Activated T-cell treated with anti-CD3 and anti-CD28 coated beads for 1 hour (primary cell): ENCODE results near the gene VASH2.
"Not testable (repeated sequence)": the region's sequence is repeated elsewhere in the genome, so short reads cannot be mapped to it uniquely, and the experiment has no call there.

Source experiments
- DNase-seq: peaks from one replicate; pipeline ENCODE4 v3.0.0-alpha.2; 2020; ENCODE audit warnings: low read depth

The VASH2 gene

GRCh38 chr1:212957546-212957945, 7.2 kb downstream of the VASH2 start:
- no peak for DNase-seq

- no peak for DNase-seq
Measured at GRCh38 chr1:212958175-212958574, 7.8 kb downstream of the VASH2 start.

GRCh38 chr1:212959266-212960220, 9.2 kb downstream of the VASH2 start:
- no peak for DNase-seq

GRCh38 chr1:212960932-212961331, 10.6 kb downstream of the VASH2 start:
- no peak for DNase-seq

- no peak for DNase-seq
Measured at GRCh38 chr1:212962509-212962908, 12.2 kb downstream of the VASH2 start.

GRCh38 chr1:212964102-212964501, 13.8 kb downstream of the VASH2 start:
- DNase-seq, result no peak

- not testable (repeated sequence) for DNase-seq
Measured at GRCh38 chr1:212964993-212965392, 14.7 kb downstream of the VASH2 start.

- DNase-seq, result no peak
Measured at GRCh38 chr1:212966616-212967015, 16.3 kb downstream of the VASH2 start.

- no peak for DNase-seq
Measured at GRCh38 chr1:212967801-212968200, 17.5 kb downstream of the VASH2 start.

- DNase-seq, result no peak
Measured at GRCh38 chr1:212968368-212968863, 18.1 kb downstream of the VASH2 start.

GRCh38 chr1:212970085-212970484, 19.7 kb downstream of the VASH2 start:
- no peak for DNase-seq

GRCh38 chr1:212971312-212971711, 21.0 kb downstream of the VASH2 start:
- DNase-seq, result no peak

- no peak for DNase-seq
Measured at GRCh38 chr1:212973426-212973825, 23.1 kb downstream of the VASH2 start.

GRCh38 chr1:212973899-212974298, 23.6 kb downstream of the VASH2 start:
- no peak for DNase-seq

GRCh38 chr1:212974711-212975110, 24.4 kb downstream of the VASH2 start:
- DNase-seq, result no peak

GRCh38 chr1:212975111-212975918, 25.0 kb downstream of the VASH2 start:
- DNase-seq, result no peak

GRCh38 chr1:212976586-212976985, 26.2 kb downstream of the VASH2 start:
- DNase-seq, result no peak

GRCh38 chr1:212977781-212978645, 27.7 kb downstream of the VASH2 start:
- DNase-seq, result no peak

- DNase-seq, result no peak
Measured at GRCh38 chr1:212979340-212980122, 29.2 kb downstream of the VASH2 start.

GRCh38 chr1:212980123-212980785, 29.9 kb downstream of the VASH2 start:
- DNase-seq, result no peak
